Activated CD8-positive, alpha-beta memory T cell treated with anti-CD3 and anti-CD28 coated beads for 48 hours (primary cell): Measurements from ENCODE around the gene ERBB4.

Source experiments
- DNase-seq, 3 experiments: peaks; one replicate each; pipeline ENCODE4 v3.0.0-alpha.2; 2020; ENCODE audit warnings: low read depth in 2 of 3, low spot score in 2 of 3

Gene ERBB4

DNA sequence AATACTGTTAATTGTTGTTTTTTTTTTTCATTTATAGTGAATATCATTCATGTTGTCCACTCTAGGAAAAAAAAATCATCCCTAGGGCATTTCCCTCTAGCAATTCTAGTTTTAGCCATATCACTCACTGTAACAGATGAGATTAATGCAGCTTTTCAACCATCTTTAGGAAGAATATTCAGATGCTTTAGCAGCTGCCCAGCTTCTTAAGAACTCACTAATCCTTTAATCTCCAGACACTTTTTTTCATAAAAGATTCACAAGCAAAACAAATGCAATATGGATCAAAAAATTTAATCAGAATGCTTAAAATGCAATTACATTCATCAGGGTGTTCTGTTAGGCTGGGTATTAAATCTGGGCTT is 692.6 kb downstream of the ERBB4 start:
- no peak for DNase-seq

DNA sequence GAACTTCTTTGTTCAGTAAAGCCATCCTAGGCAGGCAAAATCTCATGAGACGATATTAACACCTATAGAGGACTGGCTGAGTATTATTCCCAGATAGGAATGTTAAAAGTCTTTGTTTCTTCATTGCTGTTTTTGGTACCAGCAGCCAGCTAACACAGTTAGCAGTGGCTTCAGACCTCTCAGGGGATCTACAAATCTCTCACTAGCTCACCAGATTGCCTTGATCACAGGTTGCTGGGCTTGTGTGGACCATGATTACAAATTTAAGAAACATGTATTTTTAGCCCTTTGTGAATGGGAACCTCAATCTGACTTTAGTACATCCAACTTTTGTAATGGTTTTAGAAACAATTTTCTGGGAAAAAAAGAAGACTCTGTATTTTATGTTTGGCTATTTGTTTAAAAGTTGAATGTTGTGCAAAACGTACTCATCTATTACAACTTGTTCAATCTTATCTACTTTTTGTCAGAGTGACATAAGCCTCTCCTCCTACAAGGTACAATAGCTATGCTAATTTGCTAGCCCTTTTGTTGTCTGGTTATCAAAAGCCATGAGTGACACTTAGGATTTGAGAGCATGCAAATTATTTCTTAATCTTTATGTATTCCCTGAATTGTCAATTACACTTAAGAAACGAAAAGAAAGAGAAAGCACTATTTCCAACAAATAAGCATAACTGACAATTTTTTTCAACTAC is 693.1 kb downstream of the ERBB4 start:
- DNase-seq: no peak

DNA sequence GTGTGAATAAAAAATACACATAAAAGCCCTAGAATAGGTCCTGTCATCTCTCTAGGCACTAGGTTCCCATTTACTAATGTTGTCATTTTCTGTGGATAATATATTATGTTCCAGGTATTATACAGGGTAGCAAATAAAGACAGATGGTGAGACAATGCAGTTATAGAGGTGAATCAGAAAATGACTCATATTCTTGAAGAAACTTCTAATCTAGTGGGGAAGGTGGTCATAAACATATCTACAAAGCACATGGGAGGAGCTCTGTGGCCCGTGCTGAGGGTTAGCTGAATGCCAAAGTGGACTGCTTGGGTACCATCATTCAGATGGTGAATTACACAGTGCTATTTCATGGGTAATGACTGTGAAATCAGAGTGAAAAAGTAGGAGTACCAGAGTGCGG is 700.9 kb downstream of the ERBB4 start:
- DNase-seq: no peak

DNA sequence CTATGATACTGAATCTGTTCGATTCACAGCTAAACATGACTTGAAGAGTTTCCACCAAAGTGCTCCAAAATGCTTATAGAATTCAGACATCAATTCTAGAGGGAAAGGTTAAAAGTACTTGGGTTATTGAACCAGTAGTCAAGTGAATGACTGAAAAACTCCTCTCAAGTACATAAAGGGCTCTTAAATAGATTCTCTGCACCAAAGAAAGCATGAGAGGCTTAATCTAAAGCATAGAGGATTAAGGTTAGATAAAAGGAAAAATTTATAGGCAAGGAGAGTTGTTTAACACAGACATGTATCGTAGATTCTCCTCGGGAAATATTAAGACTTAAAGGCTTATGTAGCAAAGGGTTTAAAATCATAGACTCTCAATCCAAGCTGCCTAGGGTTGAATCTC is 701.4 kb downstream of the ERBB4 start:
- DNase-seq: no peak

DNA sequence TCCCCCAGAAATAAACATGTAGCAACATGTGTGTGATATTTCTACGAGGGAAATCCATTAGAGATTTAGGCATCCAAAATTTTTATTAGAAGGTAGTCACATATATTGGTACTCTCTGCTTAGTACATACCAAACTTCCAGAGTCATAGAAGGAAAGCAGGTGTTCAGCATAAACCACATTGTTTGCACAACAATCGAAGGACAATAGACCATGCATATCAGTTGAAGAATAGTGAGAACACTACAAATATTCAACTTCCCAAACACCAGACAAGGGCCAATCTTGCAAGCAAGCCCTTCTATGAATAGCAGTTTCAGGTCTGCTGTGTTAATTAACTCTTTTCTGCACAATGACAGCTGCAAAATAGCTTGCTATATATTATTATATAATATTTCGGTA is 702.2 kb downstream of the ERBB4 start:
- DNase-seq: no peak

DNA sequence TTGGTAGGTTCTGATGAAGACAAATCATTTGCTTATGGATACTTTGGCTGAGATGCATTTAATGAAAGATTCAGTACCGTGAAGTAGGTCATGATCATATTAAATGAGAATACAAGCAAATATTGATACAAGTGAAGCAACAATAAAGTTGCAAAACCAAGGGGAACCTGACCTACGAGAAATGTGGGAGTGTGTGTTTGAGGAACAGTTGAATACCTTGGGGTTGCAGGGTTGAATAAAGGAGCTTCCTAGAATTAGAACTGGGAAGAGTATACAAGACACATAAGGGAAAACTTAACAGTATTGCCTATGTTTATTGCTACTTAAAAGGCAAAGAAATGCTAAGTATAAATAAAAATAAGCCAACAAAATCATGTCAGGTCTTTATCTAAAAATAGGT is 702.9 kb downstream of the ERBB4 start:
- no peak for DNase-seq

DNA sequence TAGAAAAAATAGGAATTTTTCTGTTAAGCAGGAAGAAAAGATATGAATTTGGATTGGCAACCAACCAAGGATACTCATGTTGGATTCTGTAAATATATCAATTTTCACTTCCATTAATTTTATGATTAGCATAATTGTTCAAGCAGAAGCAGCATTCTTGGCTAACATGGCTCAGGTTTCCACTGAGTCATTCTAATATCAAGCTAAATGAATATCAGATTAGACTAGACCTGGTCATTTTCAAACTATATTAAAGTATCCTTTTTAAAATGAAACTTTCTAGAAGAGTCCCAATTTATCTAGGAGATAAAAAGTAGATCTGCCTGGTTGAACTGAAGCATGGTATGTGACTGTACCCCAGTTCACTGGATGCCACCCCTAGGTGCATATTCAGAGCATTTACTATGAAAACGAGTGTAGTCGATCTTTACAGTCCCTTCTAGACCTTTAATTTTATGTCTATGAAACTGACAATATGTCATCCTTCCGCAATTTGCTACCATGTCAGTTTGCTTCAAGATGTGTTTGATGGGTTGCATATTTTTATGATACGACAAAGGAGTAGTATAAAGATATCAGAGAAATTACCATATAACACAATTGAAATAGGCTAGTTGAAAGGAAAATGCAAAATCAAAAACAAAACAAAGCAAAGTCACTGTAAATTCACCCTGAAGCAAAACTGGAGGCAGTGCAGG is 704.9 kb downstream of the ERBB4 start:
- no peak for DNase-seq

DNA sequence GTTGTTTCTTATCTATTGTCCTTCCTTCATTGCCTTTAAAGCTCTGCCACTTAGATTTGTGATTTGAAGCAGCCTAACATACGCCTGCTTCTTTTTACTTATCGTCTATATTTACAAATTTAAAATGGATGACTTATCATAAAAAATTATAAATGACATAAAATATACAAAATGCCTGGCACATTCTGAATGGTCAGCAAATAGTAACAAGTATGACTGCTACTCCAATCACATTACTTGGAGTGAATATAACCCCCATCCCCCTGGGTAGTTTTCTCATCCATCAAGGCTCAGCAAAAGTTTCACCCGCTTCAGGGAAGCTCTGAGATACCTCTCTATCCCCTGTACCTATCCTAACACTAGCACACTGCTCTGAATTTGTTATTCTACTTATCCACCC is 708.9 kb downstream of the ERBB4 start:
- no peak for DNase-seq

DNA sequence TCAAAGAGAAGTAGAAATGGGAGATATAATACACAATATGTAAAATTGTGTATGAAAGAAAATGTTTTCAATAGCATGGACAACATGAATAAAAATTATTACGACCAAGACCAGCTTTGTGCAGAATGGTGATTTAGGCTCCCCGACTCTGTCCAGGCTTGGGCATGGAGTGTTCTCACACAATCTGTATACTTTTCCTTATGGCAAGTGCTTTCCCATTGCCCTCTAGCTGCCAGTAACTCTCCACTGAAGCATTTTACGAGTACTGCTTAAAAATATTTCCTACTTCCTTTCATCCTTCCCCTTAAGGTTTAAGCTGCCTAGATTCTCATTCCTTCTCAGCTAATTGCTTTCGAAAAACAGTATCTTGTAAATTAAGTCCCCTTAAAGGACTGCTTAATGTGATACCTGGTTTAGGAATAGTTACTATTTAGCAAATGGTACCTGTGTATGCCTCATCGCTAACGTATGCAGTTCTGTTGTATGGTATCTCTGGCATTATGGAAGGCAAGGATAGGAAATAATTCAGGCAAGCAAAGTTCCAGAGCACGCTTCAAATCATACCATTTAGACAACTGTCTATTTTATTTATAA is 714.6 kb downstream of the ERBB4 start:
- DNase-seq: no peak

DNA sequence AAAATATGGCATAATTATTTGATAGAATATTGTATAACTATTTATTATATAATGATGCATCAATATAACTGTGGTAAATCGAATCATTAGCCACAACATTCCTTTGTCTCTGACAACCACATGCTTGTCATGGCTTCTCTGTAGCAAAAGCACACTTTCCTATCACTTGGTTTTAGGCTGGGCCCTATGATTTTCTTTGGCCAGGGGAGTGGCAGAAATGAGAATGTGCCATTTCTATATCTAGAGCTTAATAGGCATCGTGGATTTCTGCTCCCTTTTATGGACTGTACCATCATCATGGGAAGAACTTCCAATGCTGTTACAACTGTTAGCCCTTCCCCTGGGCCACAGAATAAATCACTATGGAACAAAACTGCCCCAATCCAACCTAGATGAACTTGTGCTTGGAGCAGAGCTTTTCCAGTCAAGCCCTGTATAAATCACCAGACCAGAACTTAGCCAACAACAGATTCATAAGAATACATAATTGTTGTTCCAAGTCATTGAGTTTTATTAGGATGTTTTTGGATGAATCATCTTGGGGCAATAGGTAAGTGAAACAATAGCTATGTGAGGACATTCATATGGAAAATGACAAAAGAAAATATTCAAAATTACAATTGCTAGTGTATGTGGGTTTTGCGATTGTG is 715.8 kb downstream of the ERBB4 start:
- no peak for DNase-seq

DNA sequence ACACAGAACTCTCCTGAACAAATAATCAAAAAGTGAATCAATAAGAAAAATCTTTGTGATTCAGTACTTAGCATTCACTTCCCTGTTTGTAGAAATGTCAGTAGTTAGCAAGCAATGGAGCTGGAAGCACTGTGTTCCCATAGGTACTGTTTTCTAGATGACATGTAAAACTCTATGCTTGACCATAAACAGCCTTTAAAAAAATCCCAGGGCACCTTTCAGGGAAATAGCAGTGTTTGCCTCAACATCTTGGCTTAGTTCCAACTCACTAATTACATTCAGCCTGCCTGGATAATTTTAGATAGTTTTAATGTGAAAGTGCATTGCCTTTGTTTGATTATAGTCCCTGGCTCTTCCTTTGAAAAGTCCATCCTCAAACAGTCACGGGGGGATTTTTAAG is 721.8 kb downstream of the ERBB4 start:
- DNase-seq: no peak

DNA sequence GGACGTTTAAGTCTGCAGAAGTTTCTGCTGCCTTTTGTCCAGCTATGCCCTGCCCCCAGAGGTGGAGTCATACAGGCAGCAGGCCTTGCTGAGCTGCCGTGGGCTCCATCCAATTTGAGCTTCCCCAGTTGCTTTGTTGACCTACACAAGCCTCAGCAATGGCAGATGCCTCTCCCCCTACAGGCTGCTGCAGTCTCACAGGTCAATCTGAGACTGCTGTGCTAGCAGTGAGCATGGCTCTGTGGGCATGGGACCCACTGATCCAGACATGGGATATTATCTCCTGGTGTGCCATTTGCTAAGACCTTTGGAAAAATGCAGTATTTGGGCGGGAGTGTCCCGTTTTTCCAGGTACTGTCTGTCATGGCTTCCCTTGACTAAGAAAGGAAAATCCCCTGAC is 726.0 kb downstream of the ERBB4 start:
- no peak for DNase-seq

DNA sequence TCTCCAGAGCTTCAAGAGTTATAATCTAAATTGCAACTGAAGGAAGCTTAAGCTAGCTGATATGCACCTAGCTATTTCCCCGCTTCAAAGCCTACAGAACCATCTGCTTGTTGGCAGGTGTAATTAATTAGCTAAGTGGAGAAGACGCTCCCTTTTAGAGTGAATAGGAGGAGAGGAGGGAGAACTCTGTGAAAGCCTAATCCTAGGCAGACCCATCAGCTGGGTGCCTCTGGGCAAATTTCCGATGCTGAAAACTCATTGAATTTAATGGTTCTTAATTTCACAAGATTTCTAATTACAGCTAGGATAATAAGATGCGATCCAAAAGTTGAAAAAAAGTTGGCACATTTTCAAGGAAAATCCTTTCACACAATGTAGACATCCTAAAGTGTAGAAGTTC is 735.9 kb downstream of the ERBB4 start:
- DNase-seq: no peak

DNA sequence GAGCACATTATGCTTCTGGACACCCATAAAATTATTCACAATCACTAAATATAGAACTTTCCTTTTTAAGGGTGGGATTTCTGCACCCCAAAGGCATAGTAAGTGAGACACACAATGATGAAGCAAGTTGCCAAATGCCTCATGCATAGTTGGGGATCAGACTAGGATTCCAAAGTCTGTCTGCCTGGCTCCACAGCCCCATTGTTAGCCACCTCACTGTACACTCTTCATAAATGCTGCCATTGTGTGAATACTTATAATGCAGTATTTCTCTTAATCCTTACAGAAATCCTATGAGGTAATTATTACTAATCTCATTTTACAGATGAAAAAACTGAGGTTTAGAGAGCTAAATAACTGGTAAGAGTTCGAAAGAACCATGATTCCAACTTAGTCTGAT is 738.6 kb downstream of the ERBB4 start:
- DNase-seq: no peak

DNA sequence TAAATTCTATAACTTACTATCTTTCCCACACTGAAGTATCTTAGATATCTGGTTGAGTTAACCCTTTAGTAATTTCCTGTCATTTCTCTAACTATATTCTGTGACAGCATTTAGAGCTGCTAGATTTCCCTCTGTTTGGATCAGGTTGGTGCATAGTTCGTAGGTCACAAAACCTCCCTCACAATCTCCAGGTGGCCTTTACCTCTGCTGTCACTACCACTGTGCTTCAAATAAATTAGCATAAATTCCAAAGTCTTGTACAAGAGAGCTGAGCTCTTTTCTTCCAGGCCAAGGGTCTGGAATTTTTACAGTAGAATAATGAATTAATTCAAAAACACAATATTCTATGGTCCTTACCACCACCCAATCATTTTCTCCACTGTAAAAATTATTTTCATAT is 739.7 kb downstream of the ERBB4 start:
- DNase-seq: no peak

DNA sequence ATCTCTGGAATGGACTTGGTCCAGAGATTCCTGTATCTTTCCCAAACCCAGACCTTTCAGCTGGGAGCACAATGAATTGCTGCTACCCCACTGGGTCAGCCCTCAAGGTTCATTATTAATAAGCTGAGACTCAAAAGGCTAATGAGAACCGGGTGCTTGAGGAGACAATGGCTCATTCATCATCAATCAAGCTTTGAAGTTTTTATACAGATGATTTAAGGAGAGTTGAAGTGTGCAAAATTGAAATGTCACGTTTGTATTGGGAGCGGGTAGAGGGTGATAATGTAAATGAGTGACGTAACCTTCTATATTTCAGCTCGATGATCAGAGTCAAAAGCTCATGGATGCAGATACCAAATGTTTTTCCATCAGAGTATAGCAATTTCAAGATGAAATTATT is 744.9 kb downstream of the ERBB4 start:
- no peak for DNase-seq

DNA sequence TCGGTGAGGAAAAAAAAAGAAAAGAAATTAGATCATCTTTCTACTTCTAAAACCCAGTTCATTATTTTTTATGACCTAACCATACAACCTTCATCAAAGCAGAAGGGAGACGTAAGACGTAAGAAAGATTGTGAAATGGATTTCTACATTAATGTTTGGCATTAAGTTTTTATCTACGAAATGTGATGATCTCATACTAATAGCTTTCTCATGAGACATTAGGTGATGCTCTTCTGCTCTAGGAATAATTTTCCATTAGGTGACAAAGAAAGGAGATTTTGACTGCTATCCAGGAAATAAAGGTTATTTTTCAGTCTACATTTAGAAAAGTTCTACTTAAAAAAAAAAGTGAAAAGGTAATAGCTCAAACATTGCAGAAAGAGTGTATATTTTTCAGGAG is 748.6 kb downstream of the ERBB4 start:
- DNase-seq: no peak

DNA sequence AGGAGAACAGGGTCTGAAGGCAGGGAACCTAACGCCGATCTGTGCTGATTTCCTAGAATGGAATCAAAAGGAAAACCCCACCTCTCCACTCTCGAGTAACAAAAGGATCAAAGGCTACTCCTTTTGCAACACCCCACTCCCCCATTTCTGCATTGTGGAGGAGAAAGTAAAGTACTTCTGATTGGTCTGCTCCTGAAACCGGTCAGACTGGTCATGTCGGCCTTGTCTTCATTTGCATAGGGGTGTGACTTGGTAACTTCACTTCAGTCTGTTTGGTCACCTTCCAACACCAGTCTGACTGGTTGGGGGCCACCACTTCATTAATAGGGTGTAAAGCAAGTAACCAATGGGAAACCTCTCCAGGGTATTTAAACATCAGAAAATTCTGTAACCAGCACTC is 771.9 kb downstream of the ERBB4 start:
- DNase-seq: no peak

DNA sequence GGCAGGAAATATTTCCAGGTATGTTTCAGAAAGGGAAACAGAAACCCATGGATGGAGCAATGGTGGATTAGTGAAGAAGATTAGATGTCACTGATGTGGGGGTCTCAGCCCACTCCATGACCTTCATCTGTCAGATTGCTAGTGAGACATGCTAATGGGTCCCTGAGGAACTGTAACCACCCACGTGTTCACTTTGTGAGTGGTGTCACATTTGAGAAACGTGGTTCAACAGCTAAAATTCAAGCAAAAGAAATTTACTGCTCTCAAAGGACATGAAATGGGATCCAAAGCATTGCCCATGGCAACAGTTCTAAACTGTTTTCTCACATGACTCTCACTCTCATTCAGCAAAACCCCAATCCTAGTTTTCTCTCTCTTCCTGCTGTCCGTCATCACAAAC is 776.1 kb downstream of the ERBB4 start:
- no peak for DNase-seq

DNA sequence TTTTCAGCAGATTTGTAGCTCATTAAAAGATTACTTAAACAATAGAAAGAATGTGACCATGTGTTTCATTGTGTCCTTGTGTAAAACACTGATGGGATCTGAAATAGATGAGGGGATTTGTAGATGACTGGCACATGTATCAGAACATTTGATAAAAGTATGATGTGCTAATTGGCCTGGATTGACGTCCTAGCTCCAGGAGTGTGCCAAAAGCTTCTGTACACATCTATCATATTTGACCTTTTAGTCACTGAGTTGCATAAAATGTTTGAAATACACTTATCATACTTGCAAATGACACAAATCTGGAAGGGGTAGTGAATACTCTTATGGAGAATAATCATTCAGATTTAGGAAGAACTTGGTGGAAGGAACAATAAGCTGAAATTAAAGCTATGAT is 778.5 kb downstream of the ERBB4 start:
- DNase-seq: no peak

DNA sequence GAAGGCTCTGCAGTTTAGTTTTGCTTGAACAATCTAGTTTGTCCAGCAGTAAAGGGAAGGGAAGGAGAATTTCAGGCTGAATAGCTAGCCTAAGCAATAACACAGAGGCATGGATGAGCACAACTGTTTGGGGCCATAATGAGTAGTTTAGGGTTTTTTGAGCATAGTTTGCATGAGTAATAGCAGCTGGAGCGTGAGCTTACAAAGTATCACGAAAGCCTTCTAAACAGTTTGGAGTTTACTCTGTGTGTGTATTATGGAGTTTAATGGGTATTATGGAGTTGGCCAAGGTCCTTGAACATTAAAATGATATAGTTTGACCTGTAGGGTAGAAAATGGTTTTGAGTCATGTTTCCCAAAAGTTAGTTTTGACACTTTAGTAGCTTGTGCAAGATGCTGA is 782.3 kb downstream of the ERBB4 start:
- DNase-seq: no peak

DNA sequence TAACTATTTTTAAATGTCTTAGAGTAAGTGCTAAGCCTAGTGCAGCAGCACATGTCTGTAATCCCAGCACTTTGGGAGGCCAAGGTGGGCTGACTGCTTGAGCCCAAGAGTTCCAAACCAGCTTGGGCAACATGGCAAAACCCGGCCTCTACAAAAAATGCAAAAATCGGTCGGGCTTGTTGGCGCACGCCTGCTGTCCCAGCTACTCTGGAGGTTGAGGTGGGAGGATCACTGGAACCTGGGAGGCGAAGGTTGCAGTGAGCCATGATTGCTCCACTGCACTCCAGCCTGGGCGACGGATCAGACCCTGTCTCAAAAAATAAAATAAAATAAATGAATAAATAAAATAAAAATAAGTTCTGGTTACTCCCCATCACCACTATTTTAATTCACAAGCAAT is 783.4 kb downstream of the ERBB4 start:
- DNase-seq: no peak
